HG02852 (cell line): ENCODE results near the gene DAP3.
"Not testable (repeated sequence)": the region's sequence is repeated elsewhere in the genome, so short reads cannot be mapped to it uniquely, and the experiment has no call there.

Source experiments
- ATAC-seq: cut with Tn5 transposase; IDR thresholded peaks from one replicate; pipeline ENCODE4 v1.9.1; 2021; ENCODE audit warnings: mild to moderate bottlenecking, moderate library complexity; ENCODE audit not compliant: unreplicated experiment

DAP3 gene

GRCh38 chr1:155689081-155689607 lies at the start of gene DAP3:
Gene DAP3 (plus strand): TSS chr1:155689091. CDS start chr1:155709780, 20,689 bp downstream.
- not testable (repeated sequence) for ATAC-seq

GRCh38 chr1:155640367-155640766 lies 48.5 kb upstream of the DAP3 start:
- no peak for ATAC-seq

- not testable (repeated sequence) for ATAC-seq
These were observed 46.2 kb upstream of the DAP3 start for GRCh38 chr1:155642559-155643180.

- ATAC-seq: no peak
These were observed 45.7 kb upstream of the DAP3 start for GRCh38 chr1:155643230-155643629.

- ATAC-seq: no peak
These were observed 43.8 kb upstream of the DAP3 start for GRCh38 chr1:155645034-155645598.

- ATAC-seq: no peak
These were observed 43.2 kb upstream of the DAP3 start for GRCh38 chr1:155645648-155646047.

- ATAC-seq: no peak
These were observed 42.6 kb upstream of the DAP3 start for GRCh38 chr1:155646307-155646706.

- no peak for ATAC-seq
These were observed 40.4 kb upstream of the DAP3 start for GRCh38 chr1:155648207-155649147.

- no peak for ATAC-seq
These were observed 39.2 kb upstream of the DAP3 start for GRCh38 chr1:155649676-155650075.

GRCh38 chr1:155650231-155650757 lies 38.6 kb upstream of the DAP3 start:
- no peak for ATAC-seq

GRCh38 chr1:155651861-155652661 lies 36.8 kb upstream of the DAP3 start:
- ATAC-seq: no peak

- ATAC-seq: no peak
These were observed 35.9 kb upstream of the DAP3 start for GRCh38 chr1:155652951-155653350.

- ATAC-seq: no peak
These were observed 31.4 kb upstream of the DAP3 start for GRCh38 chr1:155657463-155657862.

GRCh38 chr1:155661239-155661638 lies 27.7 kb upstream of the DAP3 start:
- ATAC-seq: not testable (repeated sequence)

- no peak for ATAC-seq
These were observed 19.4 kb upstream of the DAP3 start for GRCh38 chr1:155669233-155670162.

- ATAC-seq: no peak
These were observed 17.1 kb upstream of the DAP3 start for GRCh38 chr1:155671750-155672149.

- no peak for ATAC-seq
These were observed 15.9 kb upstream of the DAP3 start for GRCh38 chr1:155673003-155673402.

GRCh38 chr1:155678027-155678426 lies 10.9 kb upstream of the DAP3 start:
- no peak for ATAC-seq

- not testable (repeated sequence) for ATAC-seq
These were observed 9.9 kb upstream of the DAP3 start for GRCh38 chr1:155678992-155679391.
